H4 (cell line): Measurements from ENCODE around the gene BRD2. TPM values are rescaled to one million over a fixed set of nuclear protein-coding genes. Genes with fewer than 3 reads are reported as not detected.

Source experiments
- DNase-seq: peaks from one replicate; pipeline ENCODE4 v3.0.0-alpha.2; 2015; ENCODE audit warnings: low spot score
- total RNA-seq: library from RNA; depleted of rRNA; stranded (reverse); fragments of >200 nt; shearing (Covaris generic); gene quantifications from 2 replicates; pipeline ENCODE4 v1.2.3, GENCODE V29; 2014; rRNA removed

Gene BRD2
- total RNA-seq, 1 experiment from 2014 or later: 57.6 TPM

- no peak for DNase-seq
Observed at GRCh38 chr6:33029328-33030184, 61.2 kb downstream of the BRD2 start.

- no peak for DNase-seq
Observed at GRCh38 chr6:33030245-33030644, 61.9 kb downstream of the BRD2 start.

Other genes starting within 250 kb of the BRD2 start
- not detected in 2 replicates for gene HLA-DQA2, start 227.2 kb upstream of the BRD2 start, total RNA-seq
- gene HLA-DQB2, start 205.1 kb upstream of the BRD2 start, total RNA-seq: not detected in 2 replicates
- gene HLA-DOB, start 151.6 kb upstream of the BRD2 start, total RNA-seq: not detected in 2 replicates
- 27.4 and 29.8 TPM in 2 replicates for gene TAP2, start 129.9 kb upstream of the BRD2 start, total RNA-seq
- 210 and 212 TPM in 2 replicates for gene PSMB8, start 124.5 kb upstream of the BRD2 start, total RNA-seq
- gene TAP1, start 114.9 kb upstream of the BRD2 start, total RNA-seq: 60.9 and 66.1 TPM in 2 replicates
- 120 and 150 TPM in 2 replicates for gene PSMB9, start 114.4 kb upstream of the BRD2 start, total RNA-seq
- 4.5 and 4.6 TPM in 2 replicates for gene HLA-DMB, start 27.6 kb upstream of the BRD2 start, total RNA-seq
- 10.3 and 13.0 TPM in 2 replicates for gene HLA-DMA, start 15.5 kb upstream of the BRD2 start, total RNA-seq
- gene HLA-DOA, start 41.0 kb downstream of the BRD2 start, total RNA-seq: 0.14 TPM in 1 of 2 replicates, not detected in the other
- gene HLA-DPA1, start 105.1 kb downstream of the BRD2 start, total RNA-seq: 5.2 and 5.4 TPM in 2 replicates
- gene HLA-DPB1, start 107.4 kb downstream of the BRD2 start, total RNA-seq: 25.4 and 47.3 TPM in 2 replicates
- gene COL11A2, start 223.9 kb downstream of the BRD2 start, total RNA-seq: 0.10 and 0.39 TPM in 2 replicates
- 7.8 and 8.3 TPM in 2 replicates for gene RXRB, start 232.1 kb downstream of the BRD2 start, total RNA-seq
- gene SLC39A7, start 232.3 kb downstream of the BRD2 start, total RNA-seq: 64.8 and 69.5 TPM in 2 replicates
- 1.2 and 5.6 TPM in 2 replicates for gene HSD17B8, start 236.1 kb downstream of the BRD2 start, total RNA-seq
- 26.9 and 29.3 TPM in 2 replicates for gene RING1, start 239.9 kb downstream of the BRD2 start, total RNA-seq